HUDEP-2 (cell line): ENCODE results near the gene PTGFRN.
"Not testable (repeated sequence)": the region's sequence is repeated elsewhere in the genome, so short reads cannot be mapped to it uniquely, and the experiment has no call there.

ENCODE experiments used
- DNase-seq, 76 experiments: peaks; one replicate each; lab custom pipeline; 2025; ENCODE audit not compliant: unreplicated experiment in 76 of 76; lab: John Stamatoyannopoulos, UW

PTGFRN gene

GRCh38 chr1:116909512-116910378 is at the start of gene PTGFRN:
PTGFRN (plus strand) TSS chr1:116909916; CDS start chr1:116910204, 288 bp downstream.
- no peak for DNase-seq

GRCh38 chr1:116860167-116860566 is 49.5 kb upstream of the PTGFRN start:
- not testable (repeated sequence) for DNase-seq

- no peak for DNase-seq
These were observed 48.6 kb upstream of the PTGFRN start for GRCh38 chr1:116861137-116861536.

GRCh38 chr1:116863031-116863430 is 46.7 kb upstream of the PTGFRN start:
- not testable (repeated sequence) for DNase-seq

- not testable (repeated sequence) for DNase-seq
These were observed 43.2 kb upstream of the PTGFRN start for GRCh38 chr1:116866478-116866877.

- no peak for DNase-seq
These were observed 41.3 kb upstream of the PTGFRN start for GRCh38 chr1:116868385-116868784.

GRCh38 chr1:116869611-116870010 is 40.1 kb upstream of the PTGFRN start:
- DNase-seq, result no peak

- no peak for DNase-seq
These were observed 39.4 kb upstream of the PTGFRN start for GRCh38 chr1:116870300-116870699.

GRCh38 chr1:116871779-116872146 is 38.0 kb upstream of the PTGFRN start:
- DNase-seq, result no peak

- DNase-seq, result no peak
These were observed 35.9 kb upstream of the PTGFRN start for GRCh38 chr1:116873680-116874271.

GRCh38 chr1:116874733-116875249 is 34.9 kb upstream of the PTGFRN start:
- DNase-seq, result no peak

GRCh38 chr1:116875391-116875790 is 34.3 kb upstream of the PTGFRN start:
- DNase-seq, result no peak

- not testable (repeated sequence) for DNase-seq
These were observed 33.8 kb upstream of the PTGFRN start for GRCh38 chr1:116875946-116876345.

GRCh38 chr1:116877141-116877818 is 32.4 kb upstream of the PTGFRN start:
- no peak for DNase-seq

- DNase-seq, result no peak
These were observed 30.8 kb upstream of the PTGFRN start for GRCh38 chr1:116878804-116879477.

GRCh38 chr1:116879478-116880133 is 30.1 kb upstream of the PTGFRN start:
- DNase-seq, result no peak

GRCh38 chr1:116880917-116881316 is 28.8 kb upstream of the PTGFRN start:
- no peak for DNase-seq

GRCh38 chr1:116881879-116882520 is 27.7 kb upstream of the PTGFRN start:
- DNase-seq, result peak in 11 of 76 experiments; percentile 1 to 35 (median 7)

GRCh38 chr1:116882866-116883265 is 26.9 kb upstream of the PTGFRN start:
- no peak for DNase-seq
